Karpas-422 (cell line): Measurements from ENCODE around the gene UMAD1. TPM values are rescaled to one million over a fixed set of nuclear protein-coding genes. Genes with fewer than 3 reads are reported as not detected.
"Not testable (repeated sequence)": the region's sequence is repeated elsewhere in the genome, so short reads cannot be mapped to it uniquely, and the experiment has no call there.

Source experiments
- DNase-seq: peaks from one replicate; pipeline ENCODE4 v3.0.0-alpha.2; 2015
- H2AFZ ChIP-seq: fragments of 200-600 bp; sonication (generic); 2 replicates; pipeline ENCODE4 v1.6.1; 2014; ENCODE audit warnings: antibody characterized with exemption, low read length, mixed read lengths
- H3K27ac ChIP-seq: fragments of 200-600 bp; sonication (generic); 2 replicates; pipeline ENCODE4 v1.5.1; 2014; ENCODE audit warnings: mild to moderate bottlenecking, low read length, moderate library complexity
- H3K27me3 ChIP-seq: fragments of 200-600 bp; sonication (generic); 2 replicates; pipeline ENCODE4 v1.6.1; 2014; ENCODE audit warnings: low read length, mixed read lengths
- H3K36me3 ChIP-seq: fragments of 200-600 bp; sonication (generic); 2 replicates; pipeline ENCODE4 v1.6.1; 2014; ENCODE audit warnings: low read length, mixed read lengths; ENCODE audit not compliant: insufficient read depth
- H3K4me1 ChIP-seq: fragments of 200-600 bp; sonication (generic); 2 replicates; pipeline ENCODE4 v1.6.1; 2014; ENCODE audit warnings: mild to moderate bottlenecking, low read length, mixed read lengths
- H3K4me2 ChIP-seq: fragments of 200-600 bp; sonication (generic); 2 replicates; pipeline ENCODE4 v1.6.1; 2014; ENCODE audit warnings: low read length, low read depth, mild to moderate bottlenecking; ENCODE audit not compliant: poor library complexity, severe bottlenecking
- H3K4me3 ChIP-seq: fragments of 200-600 bp; sonication (generic); 2 replicates; pipeline ENCODE4 v1.5.1; 2014; ENCODE audit warnings: mild to moderate bottlenecking, antibody characterized with exemption, low read length, mixed read lengths
- H3K79me2 ChIP-seq: fragments of 200-600 bp; sonication (generic); 2 replicates; pipeline ENCODE4 v1.6.1; 2014; ENCODE audit warnings: mild to moderate bottlenecking, low read length, mixed read lengths
- H3K9ac ChIP-seq: fragments of 200-600 bp; sonication (generic); 2 replicates; pipeline ENCODE4 v1.6.0; 2014; ENCODE audit warnings: low read length
- H3K9me2 ChIP-seq: fragments of 200-600 bp; sonication (generic), shearing (Covaris generic); replicated peaks from 2 replicates; pipeline ENCODE4 v1.6.0; 2014; ENCODE audit warnings: mild to moderate bottlenecking, low read length, moderate library complexity; ENCODE audit not compliant: insufficient read depth
- H3K9me3 ChIP-seq: fragments of 300-700, 200-600 bp; sonication (generic); 2 replicates; pipeline ENCODE4 v1.6.1; 2014; ENCODE audit warnings: low read length, mixed read lengths
- H4K20me1 ChIP-seq: fragments of 200-600 bp; sonication (generic); 2 replicates; pipeline ENCODE4 v1.6.1; 2014; ENCODE audit warnings: mild to moderate bottlenecking, antibody characterized with exemption, low read length, low read depth; ENCODE audit not compliant: insufficient read depth
- total RNA-seq: library from RNA; depleted of rRNA; stranded (reverse); fragments of >200 nt; shearing (Covaris generic); gene quantifications from 2 replicates; pipeline ENCODE4 v1.2.3, GENCODE V29; 2014; ENCODE audit warnings: low replicate concordance

The UMAD1 gene
- total RNA-seq, 1 experiment from 2014 or later: 15.2 TPM

- no peak overlapping the region for H3K9ac ChIP-seq
- H3K27me3 ChIP-seq: no peaks in the 10 kb centered on the region
- H3K4me1 ChIP-seq: no peaks in the 10 kb centered on the region
- no peaks in the 10 kb centered on the region for H3K9me3 ChIP-seq
- no peaks in the 10 kb centered on the region for H3K36me3 ChIP-seq
- no peak for DNase-seq
- peaks cover 17% of the 10 kb centered on the region for H3K79me2 ChIP-seq
- H4K20me1 ChIP-seq: 0 out of 2 replicates have a peak, but pooled peaks cover 12% of the 10 kb centered on the region
- no peak overlapping the region for H2AFZ ChIP-seq
- H3K27ac ChIP-seq: no peak overlapping the region
- no peaks in the 10 kb centered on the region for H3K9me2 ChIP-seq
- no peak overlapping the region for H3K4me2 ChIP-seq
- H3K4me3 ChIP-seq: no peak overlapping the region
These were observed 14.6 kb downstream of the UMAD1 start for GRCh38 chr7:7654964-7655715.

GRCh38 chr7:7656459-7656858 is 15.9 kb downstream of the UMAD1 start:
- H4K20me1 ChIP-seq: 0 out of 2 replicates have a peak, but pooled peaks cover 11% of the 10 kb centered on the region
- not testable (repeated sequence) for H3K4me1 ChIP-seq, H3K27ac ChIP-seq, H3K9me3 ChIP-seq, H3K4me2 ChIP-seq, H3K9ac ChIP-seq, H3K9me2 ChIP-seq, H3K27me3 ChIP-seq, H3K4me3 ChIP-seq, DNase-seq, H3K36me3 ChIP-seq, H2AFZ ChIP-seq
- peaks cover 12% of the 10 kb centered on the region for H3K79me2 ChIP-seq

GRCh38 chr7:7662527-7662926 is 22.0 kb downstream of the UMAD1 start:
- Histone ChIP-seq H3K9ac (no peak overlapping the region), H3K4me2 (no peak overlapping the region), H2AFZ (no peak overlapping the region), H3K27ac (no peak overlapping the region), H3K4me3 (no peak overlapping the region), H3K36me3 (no peaks in the 10 kb centered on the region), H3K27me3 (no peaks in the 10 kb centered on the region), H3K79me2 (peaks cover 20% of the 10 kb centered on the region), H3K9me2 (no peaks in the 10 kb centered on the region), H3K4me1 (no peaks in the 10 kb centered on the region), H4K20me1 (peaks cover 7% of the 10 kb centered on the region; the same call in 1 of the 2 replicates), H3K9me3 (no peaks in the 10 kb centered on the region)
- DNase-seq: no peak

- peaks cover 7% of the 10 kb centered on the region; the same call in 1 of the 2 replicates for H4K20me1 ChIP-seq
- peaks cover 20% of the 10 kb centered on the region for H3K79me2 ChIP-seq
- H3K27ac ChIP-seq: no peak overlapping the region
- H3K4me3 ChIP-seq: no peak overlapping the region
- no peaks in the 10 kb centered on the region for H3K4me1 ChIP-seq
- H3K27me3 ChIP-seq: no peaks in the 10 kb centered on the region
- no peak overlapping the region for H2AFZ ChIP-seq
- no peaks in the 10 kb centered on the region for H3K9me3 ChIP-seq
- H3K4me2 ChIP-seq: no peak overlapping the region
- no peaks in the 10 kb centered on the region for H3K36me3 ChIP-seq
- no peak for DNase-seq
- no peaks in the 10 kb centered on the region for H3K9me2 ChIP-seq
- H3K9ac ChIP-seq: no peak overlapping the region
These were observed 23.7 kb downstream of the UMAD1 start for GRCh38 chr7:7664291-7664690.

GRCh38 chr7:7665031-7665430 is 24.5 kb downstream of the UMAD1 start:
- H2AFZ ChIP-seq: no peak overlapping the region
- no peaks in the 10 kb centered on the region for H3K36me3 ChIP-seq
- peaks cover 7% of the 10 kb centered on the region; the same call in 1 of the 2 replicates for H4K20me1 ChIP-seq
- no peaks in the 10 kb centered on the region for H3K9me3 ChIP-seq
- no peak overlapping the region for H3K9ac ChIP-seq
- H3K9me2 ChIP-seq: no peaks in the 10 kb centered on the region
- H3K79me2 ChIP-seq: peaks cover 20% of the 10 kb centered on the region
- no peak overlapping the region for H3K4me3 ChIP-seq
- DNase-seq: no peak
- H3K27me3 ChIP-seq: no peaks in the 10 kb centered on the region
- H3K4me2 ChIP-seq: no peak overlapping the region
- H3K27ac ChIP-seq: no peak overlapping the region
- no peaks in the 10 kb centered on the region for H3K4me1 ChIP-seq

GRCh38 chr7:7667187-7667586 is 26.6 kb downstream of the UMAD1 start:
- Histone ChIP-seq H2AFZ (no peak overlapping the region), H3K27me3 (no peaks in the 10 kb centered on the region), H3K9me2 (no peaks in the 10 kb centered on the region), H3K36me3 (no peaks in the 10 kb centered on the region), H3K4me2 (no peak overlapping the region), H3K79me2 (peaks cover 20% of the 10 kb centered on the region), H3K4me3 (no peak overlapping the region), H4K20me1 (peaks cover 7% of the 10 kb centered on the region; the same call in 1 of the 2 replicates), H3K9me3 (no peaks in the 10 kb centered on the region), H3K4me1 (no peaks in the 10 kb centered on the region), H3K27ac (no peak overlapping the region), H3K9ac (no peak overlapping the region)
- DNase-seq: no peak

- Histone ChIP-seq H3K9me2 (no peaks in the 10 kb centered on the region), H3K79me2 (peaks cover 15% of the 10 kb centered on the region), H3K27ac (no peak overlapping the region), H2AFZ (no peak overlapping the region), H3K4me2 (no peak overlapping the region), H4K20me1 (peaks cover 2% of the 10 kb centered on the region; the same call in 1 of the 2 replicates), H3K9ac (no peak overlapping the region), H3K4me1 (peaks cover 11% of the 10 kb centered on the region), H3K4me3 (no peak overlapping the region), H3K36me3 (no peaks in the 10 kb centered on the region), H3K27me3 (no peaks in the 10 kb centered on the region), H3K9me3 (no peaks in the 10 kb centered on the region)
- DNase-seq: no peak
These were observed 28.2 kb downstream of the UMAD1 start for GRCh38 chr7:7668706-7669105.

- no peak overlapping the region for H3K4me3 ChIP-seq
- H3K4me1 ChIP-seq: peaks cover 11% of the 10 kb centered on the region
- no peaks in the 10 kb centered on the region for H3K36me3 ChIP-seq
- H3K27ac ChIP-seq: no peak overlapping the region
- H3K79me2 ChIP-seq: peaks cover 4% of the 10 kb centered on the region
- no peak overlapping the region for H3K9ac ChIP-seq
- no peak overlapping the region for H2AFZ ChIP-seq
- no peaks in the 10 kb centered on the region for H4K20me1 ChIP-seq
- DNase-seq: no peak
- no peak overlapping the region for H3K4me2 ChIP-seq
- no peaks in the 10 kb centered on the region for H3K9me2 ChIP-seq
- no peaks in the 10 kb centered on the region for H3K9me3 ChIP-seq
- no peaks in the 10 kb centered on the region for H3K27me3 ChIP-seq
These were observed 29.9 kb downstream of the UMAD1 start for GRCh38 chr7:7670490-7670889.
